Right lobe of liver (tissue), 6 donors: ENCODE measurements around the gene FCER2. TPM values are rescaled to one million over a fixed set of nuclear protein-coding genes. Genes with fewer than 3 reads are reported as not detected.

Experiments used
- ATAC-seq, 4 donors: fragments of 200-7000 bp; cut with Tn5 transposase; one replicate each; pipeline ENCODE4 v1.9.1; 2020; ENCODE audit warnings: mild to moderate bottlenecking in 4 of 4, moderate library complexity in 4 of 4
- DNase-seq, 3 donors: peaks; one replicate each; pipeline ENCODE4 v3.0.0-alpha.2; 2020
- H3K27ac ChIP-seq, 3 donors: fragments of 200-600 bp; one replicate each; pipeline ENCODE4 v1.8.0; 2022
- H3K27me3 ChIP-seq, 2 donors: fragments of 200-600 bp; one replicate each; pipeline ENCODE4 v1.8.0; 2022
- H3K36me3 ChIP-seq, 4 donors: fragments of 200-600 bp; sonication (generic) in 1 of 4; one replicate each; pipeline versions ENCODE4 v1.5.1 to v1.8.0; 2017 to 2022; ENCODE audit warnings: control low read depth in 1 of 4
- H3K4me1 ChIP-seq, 4 donors: fragments of 200-600 bp; sonication (generic) in 1 of 4; one replicate each; pipeline versions ENCODE4 v1.5.1 to v1.8.0; 2017 to 2022; ENCODE audit warnings: control low read depth in 1 of 4
- H3K4me3 ChIP-seq, 3 donors: fragments of 200-600 bp; one replicate each; pipeline ENCODE4 v1.8.0; 2022
- H3K9me3 ChIP-seq, 4 donors: fragments of 200-600 bp; sonication (generic) in 1 of 4; one replicate each; pipeline versions ENCODE4 v1.5.1 to v1.8.0; 2017 to 2022; ENCODE audit warnings: control low read depth in 1 of 4
- POLR2A ChIP-seq: fragments of 450-650 bp; IDR thresholded peaks from one replicate; pipeline ENCODE4 v1.6.1; 2017; ENCODE audit warnings: antibody characterized with exemption, mild to moderate bottlenecking
- WGBS: methylation state at CpG from one replicate; pipeline ENCODE4 v1.1.6; 2018; ENCODE audit warnings: low coverage, low lambda C conversion rate; ENCODE audit not compliant: insufficient coverage; ENCODE audit errors: missing lambda C conversion rate; 5-methylcytosine and 5-hydroxymethylcytosine counted together
- intact Hi-C, 2 donors: fragments of 100-400 bp; cut with DNase I; formaldehyde crosslinking; loops; one replicate each; pipeline versions ENCODE4 v1.11.2 to v1.14.1; 2022
- total RNA-seq, 6 experiments: library from RNA; depleted of rRNA in 2 of 6; stranded (reverse); fragments of >200 nt in 2 of 6; fragmentation: NEBNext Ultra II Directional in 3 of 6; extraction: Animal tissue kit (Norgen Biotek cat#: 25700) in 3 of 6; gene quantifications; one replicate each; pipeline versions ENCODE4 v1.1.0 to v1.2.4, GENCODE V29; 2016 to 2023
- TF ChIP-seq, protein P1 (sequence below), 4 donors: fragments of 200-600 bp in 3 of 4; fragments of 450-650 bp in 1 of 4; IDR thresholded peaks; one replicate each; pipeline versions ENCODE4 v1.5.1 to v1.8.0; 2016 to 2022; ENCODE audit warnings: antibody characterized with exemption in 4 of 4, mild to moderate bottlenecking in 2 of 4
- donor health status: DM: no; HTN: yes; CAD: no.
- donor health status: DM: no; HTN: no; CAD: no.
- donor health status: DM: no; HTN: no; CAD: no.
- donor health status: DM: no; HTN: yes; CAD: no.
- donor health status: DM: no; HTN: yes; CAD: no.

FCER2 gene
- total RNA-seq, 6 experiments from 2014 or later: 0.18 to 0.29 TPM; not detected in 4

DNA sequence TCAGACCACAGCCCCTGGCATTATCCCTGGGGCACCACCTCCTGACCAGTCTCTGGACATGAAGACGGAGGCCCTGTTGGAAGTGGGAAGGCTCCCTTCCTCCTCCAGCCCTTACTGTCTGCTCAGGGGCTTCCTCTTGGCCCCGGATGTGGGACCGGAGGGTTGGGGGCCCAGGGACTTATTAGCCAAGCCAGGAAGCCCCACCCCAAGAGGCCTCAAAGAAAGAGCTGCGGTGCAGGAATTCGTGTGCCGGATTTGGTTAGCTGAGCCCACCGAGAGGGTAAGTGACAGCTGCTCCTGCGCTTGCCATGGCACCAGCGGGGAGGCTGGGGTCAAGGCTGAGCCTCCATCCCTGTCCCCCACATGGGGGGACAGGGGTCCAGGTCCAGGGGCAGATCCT is 33.1 kb downstream of the FCER2 start, which contains the start of gene RETN:
Gene RETN (plus strand): TSS at position 208 of the 400 bp plus-strand sequence. CDS start 278 bp downstream, outside the sequence.
- H3K4me3 ChIP-seq: no peak within 1 kb of the TSS
- ATAC-seq: peak in 1 of 4 donors; percentile 32
- TF ChIP-seq, protein P1, sequence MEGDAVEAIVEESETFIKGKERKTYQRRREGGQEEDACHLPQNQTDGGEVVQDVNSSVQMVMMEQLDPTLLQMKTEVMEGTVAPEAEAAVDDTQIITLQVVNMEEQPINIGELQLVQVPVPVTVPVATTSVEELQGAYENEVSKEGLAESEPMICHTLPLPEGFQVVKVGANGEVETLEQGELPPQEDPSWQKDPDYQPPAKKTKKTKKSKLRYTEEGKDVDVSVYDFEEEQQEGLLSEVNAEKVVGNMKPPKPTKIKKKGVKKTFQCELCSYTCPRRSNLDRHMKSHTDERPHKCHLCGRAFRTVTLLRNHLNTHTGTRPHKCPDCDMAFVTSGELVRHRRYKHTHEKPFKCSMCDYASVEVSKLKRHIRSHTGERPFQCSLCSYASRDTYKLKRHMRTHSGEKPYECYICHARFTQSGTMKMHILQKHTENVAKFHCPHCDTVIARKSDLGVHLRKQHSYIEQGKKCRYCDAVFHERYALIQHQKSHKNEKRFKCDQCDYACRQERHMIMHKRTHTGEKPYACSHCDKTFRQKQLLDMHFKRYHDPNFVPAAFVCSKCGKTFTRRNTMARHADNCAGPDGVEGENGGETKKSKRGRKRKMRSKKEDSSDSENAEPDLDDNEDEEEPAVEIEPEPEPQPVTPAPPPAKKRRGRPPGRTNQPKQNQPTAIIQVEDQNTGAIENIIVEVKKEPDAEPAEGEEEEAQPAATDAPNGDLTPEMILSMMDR (IDR thresholded peaks at IDR 0.05): no peak
- no peak for TF ChIP-seq POLR2A

DNA sequence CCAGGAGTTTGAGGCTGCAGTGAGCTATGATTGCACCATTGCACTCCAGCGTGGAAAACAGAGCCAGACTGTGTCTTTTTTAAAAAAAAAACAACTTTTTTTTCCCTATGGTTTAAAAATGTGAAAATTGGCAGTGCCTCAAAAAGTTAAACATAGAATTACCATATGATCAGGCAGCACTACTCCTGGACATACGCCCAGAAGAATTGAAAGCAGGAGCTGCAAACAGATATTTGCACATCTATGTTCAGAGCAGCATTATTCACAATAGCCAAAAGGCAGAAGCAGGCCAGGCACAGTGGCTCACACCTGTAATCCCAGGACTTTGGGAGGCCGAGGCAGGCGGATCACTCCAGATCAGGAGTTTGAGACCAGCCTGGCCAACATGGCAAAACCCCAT is 36.9 kb downstream of the FCER2 start:
- no peaks in the 10 kb centered on the region for H3K27me3 ChIP-seq
- WGBS: 55% methylated on average over 4 of the region's 4 CpGs
- no peak for ATAC-seq

More for the DNA sequence above, 33.1 kb downstream of the FCER2 start, which contains the start of gene RETN:
- intact Hi-C loops: no loop called here
- Histone ChIP-seq H3K4me1 (no peaks in the 10 kb centered on the region), H3K36me3 (no peaks in the 10 kb centered on the region), H3K9me3 (no peaks in the 10 kb centered on the region), H3K27me3 (no peaks in the 10 kb centered on the region), H3K27ac (no peak within 1 kb of the TSS)
- WGBS: 50% methylated on average over 2 of the region's 9 CpGs
- DNase-seq: no peak

DNA sequence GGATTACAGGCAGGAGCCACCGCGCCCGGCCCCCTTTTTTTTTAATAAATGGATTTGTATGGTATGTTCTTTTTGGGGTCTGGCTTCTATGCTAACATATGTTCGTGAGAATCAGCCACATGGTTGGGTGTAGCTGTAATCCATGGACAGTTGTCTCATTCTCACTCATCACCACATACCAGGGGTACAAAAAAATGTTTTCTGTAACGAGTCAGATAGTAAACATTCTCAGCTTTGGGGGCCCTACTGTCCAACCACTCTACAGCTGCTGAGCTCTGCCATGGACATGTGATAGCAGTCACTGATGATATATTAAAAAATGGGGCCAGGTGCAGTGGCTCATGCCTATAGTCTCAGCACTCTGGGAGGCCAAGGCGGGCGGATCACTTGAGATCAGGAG is 38.2 kb downstream of the FCER2 start:
- intact Hi-C loops: no loop called here
- Histone ChIP-seq H3K27me3 (no peaks in the 10 kb centered on the region), H3K4me1 (no peaks in the 10 kb centered on the region), H3K4me3 (no peak overlapping the region), H3K27ac (no peak overlapping the region), H3K36me3 (no peaks in the 10 kb centered on the region), H3K9me3 (no peaks in the 10 kb centered on the region)
- 79% methylated on average over 7 of the region's 7 CpGs for WGBS
- ATAC-seq (no peak), DNase-seq (no peak)
- TF ChIP-seq POLR2A: no peak
- TF ChIP-seq, protein P1 (IDR thresholded peaks at IDR 0.05): no peak

More for the DNA sequence above, 36.9 kb downstream of the FCER2 start:
- DNase-seq: no peak
- Histone ChIP-seq H3K4me3 (no peak overlapping the region), H3K27ac (no peak overlapping the region), H3K36me3 (no peaks in the 10 kb centered on the region), H3K4me1 (no peaks in the 10 kb centered on the region), H3K9me3 (no peaks in the 10 kb centered on the region)
- intact Hi-C loops: no loop called here
- TF ChIP-seq POLR2A: no peak
- TF ChIP-seq, protein P1 (IDR thresholded peaks at IDR 0.05): no peak

DNA sequence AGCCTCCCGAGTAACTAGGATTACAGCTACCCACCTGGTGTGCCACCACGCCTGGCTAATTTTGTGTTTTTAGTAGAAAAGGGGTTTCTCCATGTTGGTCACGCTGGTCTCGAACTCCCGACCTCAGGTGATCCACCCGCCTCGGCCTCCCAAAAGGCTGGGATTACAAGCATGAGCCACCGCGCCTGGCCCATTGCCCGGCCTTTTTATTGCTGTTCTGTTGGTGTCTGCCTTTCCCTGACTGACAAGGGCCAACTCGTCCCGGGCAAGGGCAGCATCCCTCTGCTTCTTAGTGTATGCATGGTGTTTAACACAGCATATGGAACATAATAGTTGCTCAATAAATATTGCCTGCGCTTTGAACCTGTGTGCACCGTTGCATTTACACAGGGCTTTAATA is 39.3 kb downstream of the FCER2 start:
- TF ChIP-seq, protein P1 (IDR thresholded peaks at IDR 0.05): no peak
- TF ChIP-seq POLR2A: no peak
- H3K4me1 ChIP-seq: no peaks in the 10 kb centered on the region
- no peak overlapping the region for H3K27ac ChIP-seq
- 74% methylated on average over 10 of the region's 14 CpGs for WGBS
- DNase-seq (no peak), ATAC-seq (no peak)
- intact Hi-C loops: no loop called here
- H3K9me3 ChIP-seq: no peaks in the 10 kb centered on the region
- H3K36me3 ChIP-seq: no peaks in the 10 kb centered on the region
- H3K4me3 ChIP-seq: no peak overlapping the region
- no peaks in the 10 kb centered on the region for H3K27me3 ChIP-seq
